Kidney epithelial cell (primary cell): Measurements from ENCODE around the gene AAMDC. TPM values are rescaled to one million over a fixed set of nuclear protein-coding genes. Genes with fewer than 3 reads are reported as not detected.
A peak's percentile ranks its signal among the peaks of the same experiment; 100 is the strongest.
"Not testable (repeated sequence)": the region's sequence is repeated elsewhere in the genome, so short reads cannot be mapped to it uniquely, and the experiment has no call there.

Experiments
- DNase-seq: peaks from one replicate; pipeline ENCODE4 v3.0.0-alpha.2; 2010; ENCODE audit warnings: low read depth
- H3K27me3 ChIP-seq: 2 replicates; pipeline ENCODE4 v1.6.0; 2011; ENCODE audit warnings: low read length; ENCODE audit not compliant: control insufficient read depth, insufficient read depth
- H3K36me3 ChIP-seq: 2 replicates; pipeline ENCODE4 v1.5.1; 2011; ENCODE audit warnings: low read length; ENCODE audit not compliant: control insufficient read depth, insufficient read depth
- H3K4me3 ChIP-seq: 2 replicates; pipeline ENCODE4 v1.5.1; 2011; ENCODE audit warnings: low read depth, mild to moderate bottlenecking, control low read depth, low read length
- total RNA-seq: library from RNA; depleted of rRNA; stranded (reverse); fragments of >200 nt; gene quantifications from 2 replicates; pipeline ENCODE4 v1.2.3, GENCODE V29; 2015
- TF ChIP-seq, protein P1 (sequence below): IDR thresholded peaks from 2 replicates; pipeline ENCODE4 v1.5.1; 2011; ENCODE audit warnings: mild to moderate bottlenecking, moderate library complexity, low read length, control low read depth, inconsistent platforms; ENCODE audit not compliant: insufficient read depth, poor library complexity, severe bottlenecking

Gene AAMDC
- total RNA-seq, 1 donor from 2014 or later = 12.4 TPM

DNA sequence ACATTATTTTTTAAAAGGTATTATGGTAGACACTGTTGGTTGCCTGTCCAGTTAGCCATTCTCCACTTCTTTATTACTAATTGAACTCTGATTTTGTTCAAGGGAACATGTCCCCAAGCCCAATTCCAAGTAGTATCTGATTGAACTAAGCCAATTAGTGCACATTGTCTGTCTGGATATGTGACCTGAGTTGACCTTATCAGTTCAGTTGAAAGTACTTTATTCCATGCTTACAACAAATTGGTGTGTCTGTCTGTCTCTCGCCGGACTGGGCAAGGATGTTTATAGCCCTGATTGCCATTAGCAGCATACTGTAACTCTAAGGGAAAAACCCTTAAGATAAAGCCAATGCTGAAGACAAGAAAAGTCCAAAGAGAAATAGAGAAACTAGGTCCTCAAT lies 87.9 kb downstream of the AAMDC start:
- TF ChIP-seq, protein P1, sequence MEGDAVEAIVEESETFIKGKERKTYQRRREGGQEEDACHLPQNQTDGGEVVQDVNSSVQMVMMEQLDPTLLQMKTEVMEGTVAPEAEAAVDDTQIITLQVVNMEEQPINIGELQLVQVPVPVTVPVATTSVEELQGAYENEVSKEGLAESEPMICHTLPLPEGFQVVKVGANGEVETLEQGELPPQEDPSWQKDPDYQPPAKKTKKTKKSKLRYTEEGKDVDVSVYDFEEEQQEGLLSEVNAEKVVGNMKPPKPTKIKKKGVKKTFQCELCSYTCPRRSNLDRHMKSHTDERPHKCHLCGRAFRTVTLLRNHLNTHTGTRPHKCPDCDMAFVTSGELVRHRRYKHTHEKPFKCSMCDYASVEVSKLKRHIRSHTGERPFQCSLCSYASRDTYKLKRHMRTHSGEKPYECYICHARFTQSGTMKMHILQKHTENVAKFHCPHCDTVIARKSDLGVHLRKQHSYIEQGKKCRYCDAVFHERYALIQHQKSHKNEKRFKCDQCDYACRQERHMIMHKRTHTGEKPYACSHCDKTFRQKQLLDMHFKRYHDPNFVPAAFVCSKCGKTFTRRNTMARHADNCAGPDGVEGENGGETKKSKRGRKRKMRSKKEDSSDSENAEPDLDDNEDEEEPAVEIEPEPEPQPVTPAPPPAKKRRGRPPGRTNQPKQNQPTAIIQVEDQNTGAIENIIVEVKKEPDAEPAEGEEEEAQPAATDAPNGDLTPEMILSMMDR = no peak
- no peaks in the 10 kb centered on the region for H3K27me3 ChIP-seq
- H3K4me3 ChIP-seq = no peak overlapping the region

DNA sequence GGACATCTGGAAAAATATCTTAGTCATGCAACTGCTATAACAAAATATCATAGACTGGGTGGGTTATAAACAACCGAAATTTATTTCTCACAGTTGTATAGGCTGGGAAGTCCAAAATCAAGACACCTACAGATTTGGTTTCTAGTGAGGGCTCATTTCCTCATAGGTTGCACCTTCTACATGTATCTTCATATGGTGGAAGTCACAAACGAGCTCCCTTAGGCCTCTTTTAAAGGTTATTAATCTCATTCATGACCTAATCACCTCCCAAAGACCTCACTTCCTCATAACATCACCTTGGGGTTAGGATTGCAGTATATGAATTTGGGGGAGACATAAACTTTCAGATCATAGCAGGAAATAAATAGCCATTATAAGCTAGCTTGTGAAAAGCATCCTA lies 88.3 kb downstream of the AAMDC start:
- TF ChIP-seq, protein P1 = no peak
- H3K4me3 ChIP-seq = no peak overlapping the region
- no peak for DNase-seq
- H3K27me3 ChIP-seq = no peaks in the 10 kb centered on the region
- H3K36me3 ChIP-seq = no peaks in the 10 kb centered on the region

More for the DNA sequence above, 87.9 kb downstream of the AAMDC start:
- DNase-seq = no peak
- H3K36me3 ChIP-seq = no peaks in the 10 kb centered on the region

DNA sequence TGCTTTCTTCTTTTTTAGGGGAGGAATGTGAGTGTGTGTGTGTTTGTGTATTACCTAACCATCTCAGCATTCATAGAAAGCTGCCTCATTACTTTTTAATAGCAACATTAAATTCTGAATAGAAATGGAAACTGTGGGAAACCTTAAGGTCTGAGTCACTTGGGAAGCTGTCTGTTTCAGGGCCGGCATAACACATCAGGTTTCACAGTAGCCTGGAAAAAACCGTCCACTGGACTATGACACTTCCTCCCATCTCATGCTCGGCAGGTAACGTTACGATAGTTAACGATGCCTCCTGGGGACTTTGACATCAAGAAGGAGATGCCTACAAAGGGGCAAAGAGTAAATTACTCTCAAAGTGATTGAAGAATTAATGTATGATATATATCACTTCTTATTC lies 89.9 kb downstream of the AAMDC start:
- not testable (repeated sequence) for H3K27me3 ChIP-seq, DNase-seq, H3K36me3 ChIP-seq, H3K4me3 ChIP-seq

DNA sequence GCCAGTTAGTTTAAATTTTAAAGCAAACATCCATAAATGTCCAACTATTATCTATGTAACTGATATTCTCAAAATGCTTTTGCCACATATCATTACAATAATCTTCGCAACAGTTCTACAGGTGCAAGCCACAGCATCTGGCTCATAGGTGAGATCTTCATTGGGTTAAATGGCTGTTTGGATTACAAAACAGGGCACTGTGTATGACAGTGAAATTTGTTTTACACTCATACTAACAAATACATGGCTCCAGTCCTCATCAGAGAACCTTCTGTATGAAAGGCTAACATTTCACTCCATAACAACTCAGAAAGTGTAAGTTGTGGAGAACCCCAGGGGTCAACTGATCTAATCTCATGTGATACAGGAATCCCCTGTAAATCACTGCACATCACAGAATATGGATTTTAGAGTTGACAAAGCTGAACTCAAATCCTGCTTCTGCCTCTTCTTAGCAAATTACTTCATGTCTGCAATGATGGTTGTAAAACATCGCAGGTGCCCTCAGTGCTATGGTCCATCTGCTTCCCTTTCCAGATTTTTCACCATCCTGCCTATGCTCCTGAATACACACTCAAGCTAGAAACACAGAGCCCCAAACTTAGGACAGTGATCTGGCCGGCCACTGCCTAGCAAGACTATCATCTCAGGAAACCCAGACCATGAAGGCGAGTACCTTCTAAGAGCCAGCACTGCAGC lies 92.8 kb downstream of the AAMDC start:
- H3K4me3 ChIP-seq, H3K27me3 ChIP-seq, DNase-seq, H3K36me3 ChIP-seq: not testable (repeated sequence)

DNA sequence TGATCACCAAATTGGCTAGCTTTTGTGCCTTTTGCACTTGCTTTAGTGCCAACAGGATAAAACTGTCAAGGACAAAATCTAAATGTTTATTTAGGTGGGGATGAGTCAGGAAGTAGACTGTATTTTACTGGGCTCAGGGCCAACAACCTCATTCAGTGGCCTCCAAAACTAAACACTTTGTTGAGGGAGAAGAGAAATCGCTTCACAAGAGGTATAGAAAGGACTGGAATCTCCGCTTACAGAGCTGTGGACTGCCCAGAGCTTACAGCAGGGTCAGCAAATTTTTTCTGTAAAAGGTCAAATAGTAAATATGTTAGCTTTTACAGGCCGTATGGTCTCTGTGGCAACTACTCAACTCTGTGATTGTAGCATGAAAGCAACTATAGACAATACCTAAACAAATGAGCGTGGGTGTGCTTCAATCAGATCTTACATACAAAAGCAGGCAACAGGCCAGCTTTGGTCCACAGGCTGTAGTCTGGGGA lies 93.4 kb downstream of the AAMDC start:
- H3K4me3 ChIP-seq, H3K36me3 ChIP-seq, H3K27me3 ChIP-seq: not testable (repeated sequence)
- DNase-seq = peak; percentile 28

DNA sequence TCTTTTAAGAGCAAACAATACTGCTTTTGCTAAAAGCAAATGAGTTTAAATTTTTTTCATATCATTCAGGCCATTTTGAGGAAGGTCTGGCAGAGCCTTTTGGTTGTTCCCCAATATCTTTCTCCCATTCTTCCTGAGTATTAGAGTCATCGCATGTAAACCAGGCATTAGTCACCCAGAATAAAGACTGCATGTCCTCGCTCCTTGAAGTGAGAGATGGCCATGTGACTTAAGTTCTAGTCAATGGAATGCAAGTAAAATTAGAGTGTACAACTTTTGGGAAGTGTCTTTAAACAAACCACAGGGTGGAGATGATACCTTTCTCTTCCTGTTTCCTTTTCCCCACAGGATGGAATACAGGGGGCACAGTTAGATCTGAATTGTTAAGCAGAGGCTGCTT lies 96.8 kb downstream of the AAMDC start:
- not testable (repeated sequence) for H3K36me3 ChIP-seq, H3K4me3 ChIP-seq, DNase-seq, H3K27me3 ChIP-seq

Other genes starting within 250 kb of the AAMDC start
- 0.75 and 1.7 TPM in 2 replicates for gene AQP11, start 231.2 kb upstream of the AAMDC start, total RNA-seq
- gene CLNS1A, start 183.3 kb upstream of the AAMDC start, total RNA-seq = 75.3 and 115 TPM in 2 replicates
- gene RSF1, start 422 bp upstream of the AAMDC start, total RNA-seq = 27.5 and 31.3 TPM in 2 replicates
- 22.8 and 32.5 TPM in 2 replicates for gene INTS4, start 173.5 kb downstream of the AAMDC start, total RNA-seq
- gene KCTD14, start 202.1 kb downstream of the AAMDC start, total RNA-seq = 6.2 and 6.7 TPM in 2 replicates
- gene THRSP, start 242.7 kb downstream of the AAMDC start, total RNA-seq = not detected in 2 replicates